CD4-positive, alpha-beta T cell treated with Interferon gamma for 1 hour (primary cell): Measurements from ENCODE around the gene CHCHD6.

Experiments used
- DNase-seq: peaks from one replicate; pipeline ENCODE4 v3.0.0-alpha.2; 2020

Gene CHCHD6

GRCh38 chr3:126927846-126928245 lies 223.8 kb downstream of the CHCHD6 start:
- no peak for DNase-seq

GRCh38 chr3:126928921-126929474 lies 225.0 kb downstream of the CHCHD6 start:
- no peak for DNase-seq

GRCh38 chr3:126930936-126931600 lies 227.0 kb downstream of the CHCHD6 start:
- no peak for DNase-seq

- no peak for DNase-seq
Observed at GRCh38 chr3:126931806-126932187, 227.8 kb downstream of the CHCHD6 start.

- DNase-seq: no peak
Observed at GRCh38 chr3:126932188-126932931, 228.3 kb downstream of the CHCHD6 start.

DNA sequence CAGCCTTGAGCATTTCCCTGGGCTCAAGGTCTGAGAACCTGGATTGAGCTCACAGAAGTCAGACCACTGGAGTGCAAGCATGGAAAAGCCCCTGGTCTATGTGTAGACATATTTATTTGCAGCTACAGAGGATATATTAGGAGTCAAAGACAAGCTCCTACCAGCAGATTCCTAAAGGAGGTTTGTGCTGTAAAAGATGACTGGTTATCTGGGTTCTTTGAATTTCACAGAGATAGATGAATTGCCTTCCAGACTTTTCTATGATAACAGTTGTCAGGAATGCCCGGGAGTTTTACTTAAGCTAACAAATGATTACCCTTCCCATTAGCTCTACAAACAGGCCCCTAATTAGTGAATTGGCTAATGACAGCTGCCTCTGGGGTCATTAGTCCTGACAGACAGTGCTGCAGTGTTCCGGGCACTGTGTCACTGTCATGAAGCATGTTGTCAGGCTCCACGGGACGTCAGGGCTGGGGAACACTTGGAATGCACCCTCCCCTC lies 230.0 kb downstream of the CHCHD6 start:
- no peak for DNase-seq

DNA sequence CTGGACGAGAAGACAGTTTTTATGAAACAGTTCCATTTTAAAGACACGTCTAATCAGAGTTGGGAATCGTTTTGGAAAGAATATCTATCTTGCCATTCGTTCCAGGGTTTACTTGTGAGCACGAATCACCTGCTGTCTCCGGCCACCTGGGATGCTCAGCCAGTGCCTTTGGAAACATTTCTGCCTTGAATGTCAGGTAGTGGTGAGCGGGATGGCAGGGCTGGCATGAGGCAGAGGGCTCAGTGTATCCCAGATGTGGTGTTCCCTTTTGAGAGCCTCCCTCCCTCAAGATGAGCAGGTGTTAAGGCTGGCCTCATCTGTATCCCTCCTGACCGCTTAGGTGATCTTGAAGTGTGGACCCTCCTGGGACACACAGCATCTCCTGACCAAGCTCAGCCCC lies 231.0 kb downstream of the CHCHD6 start:
- DNase-seq: no peak

- no peak for DNase-seq
Observed at GRCh38 chr3:126935756-126936509, 231.9 kb downstream of the CHCHD6 start.

DNA sequence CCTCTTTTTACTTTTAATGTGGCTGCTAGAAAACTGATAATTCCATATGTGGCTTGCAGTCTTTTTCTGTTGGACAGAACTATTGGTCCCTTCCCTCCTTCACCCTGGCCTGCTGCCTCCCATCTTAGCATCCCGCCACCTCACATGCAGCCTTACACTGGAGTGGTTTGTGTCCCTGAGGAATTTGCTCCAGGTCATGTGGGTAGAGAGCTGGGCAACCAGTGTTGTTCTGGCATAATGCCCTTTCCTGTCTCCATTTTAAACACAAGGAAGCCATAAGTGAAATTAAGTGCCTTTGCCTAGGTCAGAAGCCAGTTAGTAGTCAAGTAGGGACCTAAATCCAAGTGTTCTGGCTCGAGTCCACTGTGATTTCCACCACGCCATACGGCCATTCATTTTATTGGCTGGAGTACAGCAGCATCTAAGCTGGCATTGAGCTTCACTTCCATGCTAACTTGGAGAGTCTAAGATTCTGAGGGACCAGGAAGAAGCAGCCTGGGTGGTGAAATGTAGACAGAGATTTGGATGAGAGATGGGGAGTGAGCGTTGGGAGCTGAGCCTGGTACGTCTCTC lies 232.9 kb downstream of the CHCHD6 start:
- no peak for DNase-seq

DNA sequence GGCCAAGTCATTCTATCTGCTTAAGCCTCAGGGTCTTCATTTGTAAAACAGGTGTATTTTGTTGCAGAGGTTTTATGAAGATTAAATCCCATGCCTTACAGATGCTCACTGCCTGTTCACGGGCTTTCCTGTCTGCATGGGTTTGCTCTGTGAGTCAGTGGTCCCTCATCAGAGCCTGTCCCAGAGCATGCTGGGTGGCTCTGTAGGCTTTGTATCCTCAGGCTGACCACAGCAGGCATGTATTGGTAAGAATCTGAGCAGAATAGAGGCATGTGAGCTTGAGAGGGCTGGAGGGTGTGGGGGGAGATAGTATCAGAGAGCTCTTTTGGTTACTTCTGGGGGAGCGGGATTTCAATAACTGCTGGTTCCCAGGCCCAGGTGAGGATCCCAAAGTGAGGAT lies 233.5 kb downstream of the CHCHD6 start:
- DNase-seq: no peak

GRCh38 chr3:126937973-126938372 lies 233.9 kb downstream of the CHCHD6 start:
- no peak for DNase-seq

DNA sequence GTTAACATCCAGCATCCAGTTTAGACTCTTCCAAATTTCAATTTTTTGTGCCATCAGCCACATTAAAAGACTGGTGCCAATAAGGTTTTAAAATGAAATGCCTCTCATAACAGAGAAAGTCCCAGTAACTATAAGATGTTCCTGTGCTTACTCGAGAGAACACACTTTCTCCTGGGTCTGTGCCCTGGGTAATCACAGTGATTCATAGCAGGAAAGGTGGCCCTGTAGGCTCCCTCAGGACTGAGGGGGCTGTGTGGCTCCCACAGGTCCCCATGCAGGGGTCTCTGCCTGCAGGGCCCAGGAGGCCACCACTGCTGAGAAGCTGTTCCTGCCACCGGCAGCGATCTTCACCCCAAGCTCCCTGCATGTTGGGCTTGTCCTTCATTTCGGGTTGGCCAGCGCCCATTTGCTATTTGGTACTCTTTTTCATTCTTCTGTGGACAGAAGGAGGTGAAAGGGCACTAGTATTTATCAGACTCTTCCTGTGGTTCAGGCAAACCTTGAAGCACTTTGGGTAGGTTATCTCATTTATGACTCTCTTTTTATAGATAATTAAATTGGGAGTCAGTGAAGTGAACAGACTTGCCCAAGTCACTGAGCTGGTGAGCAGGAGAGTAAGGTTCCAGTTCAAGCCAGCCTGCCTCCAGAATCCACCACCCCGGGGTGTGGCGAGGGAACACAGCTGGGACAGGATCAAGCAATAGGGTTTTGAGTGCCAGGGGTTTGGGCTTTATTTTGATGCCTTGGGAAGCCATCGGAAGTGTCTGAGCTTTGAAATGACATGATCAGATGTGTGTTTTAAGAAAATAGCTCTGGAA lies 234.7 kb downstream of the CHCHD6 start:
- DNase-seq: no peak

DNA sequence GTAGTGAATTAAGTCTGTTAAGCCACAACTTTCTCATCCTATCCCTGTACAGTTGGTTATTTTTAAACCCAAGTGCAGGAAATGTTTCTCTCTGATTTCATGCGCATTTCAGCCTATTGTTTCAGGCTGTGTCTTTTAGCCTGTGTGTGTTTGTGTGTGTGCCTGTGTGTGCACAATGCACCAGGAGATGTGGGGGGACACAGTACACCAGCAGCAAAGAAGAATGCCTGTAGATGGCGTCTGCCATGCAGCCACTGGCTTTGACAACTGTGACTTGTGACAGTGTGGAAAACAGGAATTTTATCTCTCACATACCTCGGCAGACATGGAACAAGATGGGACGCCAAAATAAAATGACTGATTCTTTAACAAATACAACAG lies 235.3 kb downstream of the CHCHD6 start:
- DNase-seq: no peak

GRCh38 chr3:126939733-126940132 lies 235.7 kb downstream of the CHCHD6 start:
- DNase-seq: no peak

- DNase-seq: no peak
Observed at GRCh38 chr3:126941721-126942270, 237.8 kb downstream of the CHCHD6 start.

- no peak for DNase-seq
Observed at GRCh38 chr3:126944089-126944965, 240.3 kb downstream of the CHCHD6 start.

GRCh38 chr3:126945171-126945721 lies 241.2 kb downstream of the CHCHD6 start:
- no peak for DNase-seq

DNA sequence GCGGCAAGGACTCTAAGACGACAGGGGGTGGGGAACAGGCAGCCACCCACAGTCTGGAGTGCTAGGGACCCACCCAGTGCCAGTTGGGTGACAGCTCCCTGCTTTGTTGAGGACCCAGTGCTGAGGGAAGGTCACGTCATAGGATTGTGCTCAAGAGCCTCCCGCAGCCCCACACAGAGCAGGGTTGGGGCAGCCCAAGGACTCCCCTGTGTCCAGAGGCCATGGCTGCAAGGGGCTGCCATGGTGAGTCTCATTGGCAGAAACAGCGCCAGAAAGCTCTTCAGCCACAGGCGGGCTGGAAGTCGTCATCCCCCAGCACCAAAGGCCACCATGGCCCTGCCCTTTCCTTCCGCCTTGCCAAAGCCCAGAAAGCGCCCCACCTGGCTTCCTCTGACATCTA lies 241.9 kb downstream of the CHCHD6 start:
- no peak for DNase-seq

- DNase-seq: no peak
Observed at GRCh38 chr3:126946405-126946804, 242.4 kb downstream of the CHCHD6 start.

GRCh38 chr3:126947429-126947828 lies 243.4 kb downstream of the CHCHD6 start:
- DNase-seq: no peak
